NT2/D1 (cell line): ENCODE results near the gene HOXA10.

Experiments used
- DNase-seq: peaks from one replicate; pipeline ENCODE4 v3.0.0-alpha.2; 2011; ENCODE audit warnings: low read depth, low spot score
- H3K27me3 ChIP-seq: 2 replicates; pipeline ENCODE4 v1.6.0; 2011; ENCODE audit warnings: mild to moderate bottlenecking; ENCODE audit not compliant: insufficient read length, insufficient read depth
- H3K36me3 ChIP-seq: 2 replicates; pipeline ENCODE4 v1.6.1; 2011; ENCODE audit warnings: mild to moderate bottlenecking, low read length, mixed read lengths; ENCODE audit not compliant: insufficient read depth, insufficient read length
- H3K4me1 ChIP-seq: 2 replicates; pipeline ENCODE4 v1.5.1; 2011; ENCODE audit not compliant: insufficient read depth, insufficient read length
- H3K4me3 ChIP-seq: 2 replicates; pipeline ENCODE4 v1.5.1; 2011; ENCODE audit warnings: low read depth; ENCODE audit not compliant: insufficient read length
- H3K9ac ChIP-seq: 2 replicates; pipeline ENCODE4 v1.6.0; 2011; ENCODE audit warnings: low read depth; ENCODE audit not compliant: insufficient read length
- H3K9me3 ChIP-seq: 2 replicates; pipeline ENCODE4 v1.5.1; 2011; ENCODE audit warnings: mild to moderate bottlenecking, low read length; ENCODE audit not compliant: insufficient read depth
- SUZ12 ChIP-seq: IDR thresholded peaks from 2 replicates; pipeline ENCODE4 v1.6.1; 2011; ENCODE audit not compliant: insufficient read length, insufficient read depth; ENCODE audit errors: extremely low read depth
- YY1 ChIP-seq: IDR thresholded peaks from 2 replicates; pipeline ENCODE4 v1.6.1; 2011; ENCODE audit not compliant: insufficient read length, insufficient read depth
- ZNF274 ChIP-seq: IDR thresholded peaks from 2 replicates; pipeline ENCODE4 v1.6.1; 2011; ENCODE audit warnings: mild to moderate bottlenecking, low read depth, low read length

The HOXA10 gene

DNA sequence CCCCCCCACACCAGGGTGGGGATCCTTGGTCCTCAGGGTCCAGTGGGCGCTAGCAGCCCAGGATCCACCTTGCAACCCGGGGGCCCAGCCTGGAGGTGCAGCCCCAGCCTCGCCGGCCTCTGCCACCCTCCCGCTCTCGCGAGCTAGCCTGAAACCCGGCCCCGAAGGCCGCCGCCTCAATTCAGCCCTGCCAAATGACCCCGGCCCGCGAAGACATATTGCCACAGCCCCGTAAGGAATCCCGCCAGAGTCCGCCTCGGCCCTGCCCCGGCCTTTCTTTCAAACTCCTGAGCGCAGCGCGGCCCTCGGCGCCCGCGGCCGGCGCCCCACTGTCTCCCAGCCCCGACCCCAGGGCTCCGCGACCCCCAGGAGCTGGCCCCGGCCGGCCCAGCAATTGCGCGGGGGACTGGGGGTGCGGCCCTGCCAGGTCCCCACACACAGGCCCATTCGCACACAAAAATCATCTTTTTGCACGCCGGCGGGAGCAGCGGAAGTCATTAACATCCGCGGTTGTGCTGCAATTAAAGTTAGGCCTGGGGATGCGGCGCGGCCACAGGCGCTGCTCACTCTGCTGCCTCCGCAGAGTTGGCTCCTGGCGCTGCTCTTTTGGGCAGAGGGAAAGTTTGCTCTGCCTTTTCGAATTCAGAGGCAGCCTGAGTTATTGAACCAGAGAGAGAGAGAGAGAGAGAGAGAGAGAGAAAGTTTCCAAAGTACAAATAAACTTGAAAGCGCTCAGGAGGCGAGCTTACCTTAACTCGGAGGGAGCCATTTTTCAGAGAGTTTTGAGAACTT is 34.6 kb downstream of the HOXA10 start:
- peak overlapping the region; percentile 20 for H3K4me3 ChIP-seq
- no peak for DNase-seq
- H3K4me1 ChIP-seq = no peaks in the 10 kb centered on the region
- H3K36me3 ChIP-seq = no peaks in the 10 kb centered on the region
- TF ChIP-seq ZNF274 (no peak), SUZ12 (peak; percentile 99), YY1 (no peak)
- H3K9me3 ChIP-seq = no peaks in the 10 kb centered on the region
- H3K27me3 ChIP-seq = peaks cover 99% of the 10 kb centered on the region
- peak overlapping the region; percentile 43 for H3K9ac ChIP-seq

DNA sequence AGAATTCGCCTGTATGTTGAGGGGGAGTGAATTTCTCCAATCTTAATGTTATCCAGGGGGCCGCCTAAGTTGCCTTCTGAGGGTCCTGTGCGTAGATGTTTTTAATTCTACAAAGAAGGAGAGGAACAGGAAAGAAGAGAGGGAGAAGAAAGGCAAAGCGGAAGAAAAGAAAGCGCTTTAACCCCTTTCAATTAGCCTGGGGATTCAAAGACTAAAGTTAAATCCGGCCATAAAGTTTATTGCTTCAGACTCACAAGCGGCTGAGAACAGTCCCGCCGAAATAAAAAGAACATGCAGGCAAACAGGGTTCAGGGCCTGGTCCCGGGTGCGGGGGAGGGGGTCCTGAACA is 35.2 kb downstream of the HOXA10 start:
- peaks cover 99% of the 10 kb centered on the region for H3K27me3 ChIP-seq
- peak overlapping the region; percentile 20 for H3K4me3 ChIP-seq
- no peak for TF ChIP-seq ZNF274
- TF ChIP-seq SUZ12 = no peak
- no peak for TF ChIP-seq YY1
- H3K9ac ChIP-seq = peak overlapping the region; percentile 43
- no peak for DNase-seq
- H3K9me3 ChIP-seq = no peaks in the 10 kb centered on the region
- no peaks in the 10 kb centered on the region for H3K4me1 ChIP-seq
- no peaks in the 10 kb centered on the region for H3K36me3 ChIP-seq

DNA sequence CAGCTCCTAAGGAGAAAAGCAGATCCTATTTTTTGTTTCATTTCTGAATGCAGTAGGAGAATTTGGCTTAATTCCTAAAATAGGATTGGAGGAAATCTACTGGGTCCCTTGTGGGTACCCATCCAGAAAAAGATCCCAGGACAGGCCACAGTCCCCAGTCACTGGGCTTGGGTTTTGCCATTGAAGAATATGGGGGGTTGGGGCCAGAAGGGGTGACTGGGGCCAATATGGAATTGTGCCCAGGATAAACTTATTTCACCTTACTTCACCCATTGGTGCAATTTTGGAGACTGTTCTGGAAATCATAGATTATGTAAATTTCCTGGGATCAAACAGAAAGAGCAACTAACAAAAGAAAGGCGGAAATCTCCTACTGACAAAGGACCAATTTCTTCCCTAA is 35.6 kb downstream of the HOXA10 start:
- Histone ChIP-seq H3K27me3 (peaks cover 100% of the 10 kb centered on the region), H3K4me1 (no peaks in the 10 kb centered on the region), H3K4me3 (no peak overlapping the region), H3K36me3 (no peaks in the 10 kb centered on the region), H3K9me3 (no peaks in the 10 kb centered on the region), H3K9ac (no peak overlapping the region)
- no peak for TF ChIP-seq SUZ12
- no peak for TF ChIP-seq ZNF274
- DNase-seq = no peak

DNA sequence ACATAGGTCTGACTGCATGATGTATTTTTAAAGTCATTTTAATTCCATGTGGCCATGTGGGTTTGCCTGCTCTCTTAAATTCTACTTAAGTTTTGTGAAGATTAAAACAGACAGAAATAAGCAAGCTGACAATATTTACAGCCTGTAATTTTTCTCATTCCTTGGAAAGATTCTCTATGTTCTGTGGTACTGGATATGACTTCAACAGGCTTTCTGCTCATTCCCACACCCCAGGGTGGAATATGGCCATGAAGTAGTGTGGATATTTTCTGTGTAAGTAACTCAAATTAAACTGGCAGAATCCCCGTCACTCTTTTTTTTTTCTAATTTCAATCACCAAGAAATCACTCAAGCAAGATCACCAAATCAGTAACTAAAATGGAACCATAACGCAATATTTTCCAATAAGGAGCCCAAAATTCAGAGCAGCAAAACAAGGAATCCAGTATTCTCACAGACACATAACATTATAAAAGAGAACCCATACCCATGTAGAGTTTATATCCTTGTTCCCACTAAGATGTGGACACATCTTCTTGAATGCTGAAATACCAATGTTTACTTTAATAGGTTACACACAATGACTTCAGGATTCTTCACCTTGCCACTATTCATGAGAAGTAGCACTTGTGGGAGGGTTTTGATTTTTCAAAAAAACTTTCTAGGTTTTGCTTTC is 36.3 kb downstream of the HOXA10 start:
- Histone ChIP-seq H3K9me3 (no peaks in the 10 kb centered on the region), H3K9ac (no peak overlapping the region), H3K27me3 (peaks cover 100% of the 10 kb centered on the region), H3K36me3 (no peaks in the 10 kb centered on the region), H3K4me3 (no peak overlapping the region), H3K4me1 (no peaks in the 10 kb centered on the region)
- TF ChIP-seq YY1 = no peak
- no peak for TF ChIP-seq ZNF274
- TF ChIP-seq SUZ12 = no peak
- no peak for DNase-seq

DNA sequence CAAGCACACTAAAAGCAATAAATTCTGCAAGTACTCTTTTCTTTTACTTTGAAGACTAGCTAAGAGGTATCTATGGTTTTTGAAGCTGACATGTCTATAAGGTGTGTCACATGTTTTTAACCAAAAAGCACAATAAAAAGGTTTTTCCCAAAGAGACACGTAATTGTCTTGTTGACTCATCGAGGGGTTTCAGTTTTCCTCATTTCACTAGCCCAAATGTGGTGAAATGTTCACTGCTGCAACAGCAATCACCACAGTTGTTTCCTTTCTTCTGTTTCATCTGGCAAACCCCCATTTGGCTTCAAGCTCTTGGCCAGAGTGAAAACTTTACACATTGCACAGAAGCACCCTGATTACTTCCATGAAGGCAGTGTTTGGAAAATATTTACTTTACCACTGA is 39.7 kb downstream of the HOXA10 start:
- H3K9ac ChIP-seq = no peak overlapping the region
- no peaks in the 10 kb centered on the region for H3K4me1 ChIP-seq
- peaks cover 98% of the 10 kb centered on the region for H3K27me3 ChIP-seq
- no peaks in the 10 kb centered on the region; the same call in 1 of the 2 replicates for H3K9me3 ChIP-seq
- no peak for DNase-seq
- no peak overlapping the region for H3K4me3 ChIP-seq
- no peaks in the 10 kb centered on the region for H3K36me3 ChIP-seq
- TF ChIP-seq SUZ12 (no peak), YY1 (no peak), ZNF274 (no peak)

DNA sequence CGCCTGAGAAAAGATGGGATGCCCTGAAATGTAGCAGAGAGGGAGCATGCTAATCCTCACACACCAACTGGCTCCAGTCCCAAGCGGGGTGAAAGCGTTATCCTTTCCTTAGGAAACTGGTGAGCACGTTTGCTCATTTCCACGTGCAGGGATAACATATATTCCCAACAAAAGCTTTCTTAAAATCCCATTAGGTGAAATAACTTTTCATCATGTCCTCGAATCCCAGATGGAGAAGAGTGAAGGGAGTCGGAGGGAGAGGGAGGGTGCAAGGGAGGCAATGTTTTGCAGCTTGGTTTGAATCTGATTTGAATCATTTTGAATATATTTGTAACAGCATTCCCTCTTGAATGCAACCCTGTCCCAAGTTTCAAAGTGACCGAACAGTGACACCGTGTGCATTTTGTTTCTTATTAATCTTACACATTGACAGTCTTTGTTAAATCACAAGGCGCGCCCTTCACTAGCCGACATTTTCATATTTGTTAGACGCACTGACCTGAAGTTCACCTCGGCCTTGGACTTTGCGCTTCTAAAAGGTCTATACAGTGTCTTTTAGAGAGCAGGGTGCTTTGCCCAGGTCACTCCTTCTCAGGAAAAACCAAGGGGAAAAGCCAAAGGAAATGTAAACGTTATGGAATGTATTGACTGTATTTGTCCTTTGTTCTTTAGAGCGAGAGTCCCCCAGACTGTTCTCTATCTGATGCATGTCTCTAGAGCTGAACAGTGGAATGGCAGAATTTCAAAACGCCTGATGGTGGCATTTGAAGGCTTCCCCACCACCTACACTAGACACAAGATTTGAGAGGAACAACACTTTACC is 40.5 kb downstream of the HOXA10 start:
- Histone ChIP-seq H3K9ac (no peak overlapping the region), H3K9me3 (no peaks in the 10 kb centered on the region; the same call in 1 of the 2 replicates), H3K27me3 (peaks cover 98% of the 10 kb centered on the region), H3K4me3 (no peak overlapping the region), H3K36me3 (no peaks in the 10 kb centered on the region), H3K4me1 (no peaks in the 10 kb centered on the region)
- TF ChIP-seq YY1 (no peak), SUZ12 (no peak), ZNF274 (no peak)
- DNase-seq = no peak

DNA sequence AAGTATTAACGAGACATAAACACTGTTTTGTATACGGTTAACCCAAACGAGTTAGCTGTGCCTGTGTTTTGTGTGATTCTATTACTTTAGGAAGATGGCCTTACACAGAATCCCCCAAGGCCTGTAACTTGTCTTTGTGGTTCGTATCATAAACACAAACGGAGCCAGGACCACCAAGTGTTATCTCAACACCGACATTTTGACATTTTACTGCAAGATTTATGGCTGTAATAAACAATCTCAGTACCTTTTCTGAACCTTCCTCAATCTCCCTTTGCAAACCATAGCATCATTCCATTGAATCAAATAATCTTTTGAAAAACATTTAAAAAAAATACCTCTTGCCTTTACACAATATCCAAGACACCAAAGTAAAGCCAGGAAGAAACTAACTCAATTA is 41.1 kb downstream of the HOXA10 start:
- no peak for TF ChIP-seq YY1
- TF ChIP-seq ZNF274 = no peak
- TF ChIP-seq SUZ12 = peak; percentile 8
- H3K27me3 ChIP-seq = peaks cover 98% of the 10 kb centered on the region
- DNase-seq = no peak

More for the DNA sequence above, 41.1 kb downstream of the HOXA10 start:
- H3K4me3 ChIP-seq = no peak overlapping the region
- no peaks in the 10 kb centered on the region; the same call in 1 of the 2 replicates for H3K9me3 ChIP-seq
- no peak overlapping the region for H3K9ac ChIP-seq
- H3K36me3 ChIP-seq = no peaks in the 10 kb centered on the region
- H3K4me1 ChIP-seq = no peaks in the 10 kb centered on the region
